HG03565 (cell line): Measurements from ENCODE around the gene DNM3.
A peak's percentile ranks its signal among the peaks of the same experiment; 100 is the strongest.
"Not testable (repeated sequence)": the region's sequence is repeated elsewhere in the genome, so short reads cannot be mapped to it uniquely, and the experiment has no call there.

ENCODE experiments used
- ATAC-seq: cut with Tn5 transposase; IDR thresholded peaks from one replicate; pipeline ENCODE4 v1.9.1; 2021; ENCODE audit warnings: mild to moderate bottlenecking, moderate library complexity; ENCODE audit not compliant: unreplicated experiment

DNM3 gene

GRCh38 chr1:172299515-172299914 is 458.2 kb downstream of the DNM3 start:
- no peak for ATAC-seq

GRCh38 chr1:172307508-172307907 is 466.2 kb downstream of the DNM3 start:
- ATAC-seq = not testable (repeated sequence)

- ATAC-seq = no peak
Measured at GRCh38 chr1:172308142-172308541, 466.8 kb downstream of the DNM3 start.

- no peak for ATAC-seq
Measured at GRCh38 chr1:172308577-172308976, 467.3 kb downstream of the DNM3 start.

GRCh38 chr1:172320733-172321132 is 479.4 kb downstream of the DNM3 start:
- ATAC-seq = no peak

GRCh38 chr1:172321451-172321850 is 480.2 kb downstream of the DNM3 start:
- ATAC-seq = no peak

- ATAC-seq = no peak
Measured at GRCh38 chr1:172322219-172323061, 481.1 kb downstream of the DNM3 start.

GRCh38 chr1:172323686-172324085 is 482.4 kb downstream of the DNM3 start:
- no peak for ATAC-seq

- no peak for ATAC-seq
Measured at GRCh38 chr1:172324086-172324485, 482.8 kb downstream of the DNM3 start.

- ATAC-seq = no peak
Measured at GRCh38 chr1:172324761-172325160, 483.5 kb downstream of the DNM3 start.

GRCh38 chr1:172325531-172325930 is 484.2 kb downstream of the DNM3 start:
- ATAC-seq = no peak

GRCh38 chr1:172326136-172326535 is 484.8 kb downstream of the DNM3 start:
- ATAC-seq = no peak

- ATAC-seq = no peak
Measured at GRCh38 chr1:172328266-172328665, 487.0 kb downstream of the DNM3 start.

- ATAC-seq = no peak
Measured at GRCh38 chr1:172332230-172332629, 490.9 kb downstream of the DNM3 start.

- no peak for ATAC-seq
Measured at GRCh38 chr1:172335377-172335776, 494.1 kb downstream of the DNM3 start.

- ATAC-seq = no peak
Measured at GRCh38 chr1:172338295-172338735, 497.0 kb downstream of the DNM3 start.

GRCh38 chr1:172339842-172340241 is 498.5 kb downstream of the DNM3 start:
- ATAC-seq = no peak

- no peak for ATAC-seq
Measured at GRCh38 chr1:172340520-172340919, 499.2 kb downstream of the DNM3 start.

GRCh38 chr1:172341697-172342096 is 500.4 kb downstream of the DNM3 start:
- ATAC-seq = no peak

- ATAC-seq = peak; percentile 37
Measured at GRCh38 chr1:172342584-172343239, 501.4 kb downstream of the DNM3 start.

GRCh38 chr1:172343240-172344160 is 502.2 kb downstream of the DNM3 start:
- no peak for ATAC-seq
